ENCODE data around the gene ZNF668. TPM values are rescaled to one million over a fixed set of nuclear protein-coding genes. Genes with fewer than 3 reads are reported as not detected.
A peak's percentile ranks its signal among the peaks of the same experiment; 100 is the strongest.
"Not testable (repeated sequence)": the region's sequence is repeated elsewhere in the genome, so short reads cannot be mapped to it uniquely, and the experiment has no call there.

The ZNF668 gene
- total and polyA plus RNA-seq, 3 donors from 2014 or later, result 10.1 to 20.2 (median 17.2) TPM

DNA sequence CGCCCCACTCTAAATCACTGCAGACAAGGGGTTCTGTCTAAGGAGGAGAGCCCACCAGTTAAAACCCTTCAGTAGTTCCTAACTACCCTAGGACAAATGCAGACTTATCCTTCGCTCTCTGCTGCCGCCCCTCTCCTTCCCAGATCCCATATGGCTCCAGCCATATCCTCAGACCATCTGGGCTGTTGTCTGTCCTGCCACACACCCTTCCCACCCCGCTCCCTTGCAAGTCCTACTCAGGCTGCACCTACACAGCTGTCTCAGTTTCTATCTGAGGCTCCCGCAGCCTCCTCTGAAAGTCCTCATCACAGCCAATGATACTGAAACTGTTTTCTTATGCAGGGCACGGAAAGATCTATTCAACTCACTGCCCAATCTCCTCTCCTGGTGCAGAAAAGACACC is 33.4 kb upstream of the ZNF668 start:
- no peak for DNase-seq
- no peak overlapping the region for H3K4me3 ChIP-seq
- TF ChIP-seq, protein P1, sequence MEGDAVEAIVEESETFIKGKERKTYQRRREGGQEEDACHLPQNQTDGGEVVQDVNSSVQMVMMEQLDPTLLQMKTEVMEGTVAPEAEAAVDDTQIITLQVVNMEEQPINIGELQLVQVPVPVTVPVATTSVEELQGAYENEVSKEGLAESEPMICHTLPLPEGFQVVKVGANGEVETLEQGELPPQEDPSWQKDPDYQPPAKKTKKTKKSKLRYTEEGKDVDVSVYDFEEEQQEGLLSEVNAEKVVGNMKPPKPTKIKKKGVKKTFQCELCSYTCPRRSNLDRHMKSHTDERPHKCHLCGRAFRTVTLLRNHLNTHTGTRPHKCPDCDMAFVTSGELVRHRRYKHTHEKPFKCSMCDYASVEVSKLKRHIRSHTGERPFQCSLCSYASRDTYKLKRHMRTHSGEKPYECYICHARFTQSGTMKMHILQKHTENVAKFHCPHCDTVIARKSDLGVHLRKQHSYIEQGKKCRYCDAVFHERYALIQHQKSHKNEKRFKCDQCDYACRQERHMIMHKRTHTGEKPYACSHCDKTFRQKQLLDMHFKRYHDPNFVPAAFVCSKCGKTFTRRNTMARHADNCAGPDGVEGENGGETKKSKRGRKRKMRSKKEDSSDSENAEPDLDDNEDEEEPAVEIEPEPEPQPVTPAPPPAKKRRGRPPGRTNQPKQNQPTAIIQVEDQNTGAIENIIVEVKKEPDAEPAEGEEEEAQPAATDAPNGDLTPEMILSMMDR (IDR thresholded peaks at IDR 0.05), result no peak
- no peak for TF ChIP-seq POLR2A (IDR thresholded peaks at IDR 0.05)
- no peaks in the 10 kb centered on the region for H3K27me3 ChIP-seq
- peaks cover 17% of the 10 kb centered on the region for H3K4me1 ChIP-seq
- WGBS, 2 donors, result 75 to 83% methylated on average over 6 of the region's 6 CpGs
- H3K36me3 ChIP-seq (ENCODE audit: low read depth, missing control alignments), result no peaks in the 10 kb centered on the region
- no peaks in the 10 kb centered on the region for H3K9me3 ChIP-seq
- H3K27ac ChIP-seq, result no peak overlapping the region
- intact Hi-C loops (cut with DNase I; ENCODE audit: low total_unique reads), result no loop called here

DNA sequence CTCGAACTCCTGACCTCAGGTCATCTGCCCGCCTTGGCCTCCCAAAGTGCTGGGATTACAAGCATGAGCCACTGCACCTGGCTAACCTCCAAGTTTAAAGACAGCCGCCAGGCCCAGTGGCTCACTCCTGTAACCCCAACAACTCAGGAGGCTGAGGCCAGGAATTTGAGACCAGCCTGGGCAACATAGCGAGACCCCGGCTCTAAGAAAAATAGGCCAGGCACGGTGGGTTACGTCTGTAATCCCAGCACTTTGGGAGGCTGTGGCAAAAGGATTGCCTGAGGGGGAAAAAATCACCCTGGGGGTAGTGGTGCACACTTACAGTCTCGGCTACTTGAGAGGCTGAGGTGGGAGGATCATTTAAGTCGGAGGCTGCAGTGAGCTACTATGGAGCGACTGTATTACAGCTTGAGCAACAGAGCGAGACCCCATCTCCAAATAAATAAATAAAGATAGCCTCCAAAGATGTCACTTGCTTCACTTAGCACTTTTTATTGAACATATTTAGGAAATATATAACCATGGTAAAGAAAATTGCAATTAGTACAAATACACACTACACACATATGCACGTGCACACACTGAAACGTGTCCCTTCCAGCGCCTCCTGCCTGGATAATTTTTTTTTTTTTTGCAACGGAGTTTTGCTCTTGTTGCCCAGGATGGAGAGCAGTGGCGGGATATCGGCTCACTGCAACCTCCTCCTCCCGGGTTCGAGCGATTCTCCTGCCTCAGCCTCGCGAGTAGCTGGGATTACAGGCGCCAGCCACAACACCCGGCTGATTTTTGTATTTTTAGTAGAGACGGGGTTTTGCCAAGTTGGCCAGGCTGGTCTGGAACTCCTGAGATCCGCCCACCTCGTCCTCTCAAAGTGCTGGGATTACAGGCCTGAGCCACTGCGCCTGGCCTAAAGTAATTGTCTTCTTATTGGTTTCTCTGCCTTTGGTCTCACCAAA is 32.7 kb upstream of the ZNF668 start:
- WGBS, 2 donors, result 86 to 89% methylated on average over 28 of the region's 28 CpGs
- intact Hi-C loops (cut with DNase I; ENCODE audit: low total_unique reads), result no loop called here
- no peaks in the 10 kb centered on the region for H3K36me3 ChIP-seq (ENCODE audit: low read depth, missing control alignments)

DNA sequence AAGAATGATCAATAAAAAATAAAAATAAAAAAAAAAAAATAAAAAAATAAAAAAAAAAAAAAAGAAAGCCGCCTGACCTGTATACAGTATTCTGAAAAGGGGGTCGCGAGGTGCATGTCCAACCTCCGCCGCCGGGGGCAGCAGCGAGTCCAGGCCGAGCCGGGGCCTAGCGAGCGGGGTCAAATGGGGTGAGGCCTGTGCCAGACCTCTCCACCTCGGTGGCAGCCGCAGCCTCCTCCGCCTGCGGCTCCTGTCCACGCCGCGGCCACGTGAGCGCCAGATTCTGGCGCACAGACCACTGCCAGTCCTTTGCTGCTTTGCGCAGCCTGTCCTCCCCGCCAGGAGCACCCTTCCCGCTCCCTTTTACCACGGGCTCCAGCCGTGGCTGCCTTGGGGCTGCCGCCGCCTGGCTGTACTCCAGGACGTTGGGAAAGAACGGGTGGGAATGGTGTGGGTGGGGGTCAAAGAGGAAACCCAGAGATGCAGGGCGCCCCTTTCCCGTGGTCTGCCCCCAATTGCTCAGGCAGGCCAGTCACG is 31.7 kb upstream of the ZNF668 start:
- TF ChIP-seq POLR2A (IDR thresholded peaks at IDR 0.05), result no peak
- TF ChIP-seq, protein P1 (IDR thresholded peaks at IDR 0.05), result peak; percentile 83 to 94 (median 85)
- Histone ChIP-seq H3K27ac (peak overlapping the region; percentile 64 to 76), H3K9me3 (no peaks in the 10 kb centered on the region), H3K4me1 (peaks cover 17% of the 10 kb centered on the region), H3K4me3 (peak overlapping the region; percentile 34 to 38), H3K27me3 (no peaks in the 10 kb centered on the region), H3K36me3 (ENCODE audit: low read depth, missing control alignments) (no peaks in the 10 kb centered on the region)
- intact Hi-C loops (cut with DNase I; ENCODE audit: low total_unique reads), result no loop called here
- WGBS, 2 donors, result 8 to 11% methylated on average over 25 to 33 of the region's 33 CpGs
- peak; percentile 94 for DNase-seq

More for the DNA sequence above, 32.7 kb upstream of the ZNF668 start:
- no peak overlapping the region for H3K4me3 ChIP-seq
- no peaks in the 10 kb centered on the region for H3K9me3 ChIP-seq
- H3K27me3 ChIP-seq, result no peaks in the 10 kb centered on the region
- no peak overlapping the region for H3K27ac ChIP-seq
- H3K4me1 ChIP-seq, result peaks cover 17% of the 10 kb centered on the region
- TF ChIP-seq, protein P1 (IDR thresholded peaks at IDR 0.05), result no peak
- TF ChIP-seq POLR2A (IDR thresholded peaks at IDR 0.05), result no peak
- no peak for DNase-seq

DNA sequence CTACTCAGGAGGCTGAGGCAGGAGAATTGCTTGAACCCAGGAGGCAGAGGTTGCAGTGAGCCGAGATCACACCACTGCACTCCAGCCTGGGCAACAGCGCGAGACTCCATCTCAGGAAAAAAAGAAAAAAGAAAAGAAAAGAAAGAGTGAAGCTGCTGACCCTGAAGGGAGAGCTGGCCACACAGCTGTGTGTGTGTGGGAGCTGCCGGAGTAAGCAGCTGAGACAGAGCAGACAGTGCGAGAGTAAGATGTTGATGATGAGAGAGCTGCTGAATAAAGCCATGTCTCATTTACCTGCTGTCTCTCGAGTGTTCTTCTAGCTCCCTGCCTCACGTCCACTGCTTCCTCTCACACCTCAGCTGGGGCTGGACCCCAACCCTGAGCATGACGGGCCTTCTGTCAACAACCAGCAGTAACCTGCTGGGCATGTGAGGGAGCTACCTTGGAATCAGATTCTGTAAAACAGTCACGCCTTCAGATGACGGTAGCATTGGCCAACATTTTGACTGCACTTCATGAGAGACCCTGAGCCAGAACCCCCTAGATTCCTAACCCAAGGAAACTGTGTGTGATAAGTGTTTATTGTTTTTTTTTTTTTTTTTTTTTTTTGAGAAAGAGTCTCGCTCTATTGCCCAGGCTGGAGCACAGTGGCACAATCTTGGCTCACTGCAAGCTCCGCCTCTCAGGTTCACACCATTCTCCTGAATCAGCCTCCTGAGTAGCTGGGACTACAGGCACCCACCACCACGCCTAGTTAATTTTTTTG is 27.0 kb upstream of the ZNF668 start:
- H3K27me3 ChIP-seq; H3K4me3 ChIP-seq; DNase-seq; H3K4me1 ChIP-seq; H3K27ac ChIP-seq; H3K9me3 ChIP-seq; intact Hi-C loops (cut with DNase I; ENCODE audit: low total_unique reads); H3K36me3 ChIP-seq (ENCODE audit: low read depth, missing control alignments): not testable (repeated sequence)
- 54 to 57% methylated on average over 13 of the region's 13 CpGs for WGBS, 2 donors

Measured in testis (tissue), 3 donors.